HEK293 (cell line): Measurements from ENCODE around the gene ADD2.

ENCODE experiments used
- CTCF ChIA-PET: fragments of 350-600 bp; formaldehyde crosslinking; extraction: SDS; loops from one replicate; lab custom pipeline; 2021; ENCODE audit warnings: antibody characterized with exemption; lab: Yijun Ruan, JAX
- POLR2A ChIA-PET: fragments of 300-600 bp; formaldehyde crosslinking; extraction: SDS; loops from one replicate; lab custom pipeline; 2020; ENCODE audit warnings: antibody characterized with exemption, inconsistent platforms; lab: Yijun Ruan, JAX
- H3K27ac ChIP-seq: fragments of 200-500 bp; sonication (Bioruptor generic); 2 replicates; pipeline ENCODE4 v1.5.1; 2014; ENCODE audit warnings: low read depth, low read length, control low read depth, inconsistent platforms; ENCODE audit errors: extremely low read depth
- H3K36me3 ChIP-seq, 2 experiments: fragments of 200-500 bp in 1 of 2; sonication (Bioruptor generic) in 1 of 2; 1 replicate in 1 of 2; 2 replicates in 1 of 2; pipeline ENCODE4 v1.5.1; 2014 to 2017; ENCODE audit warnings: inconsistent platforms in 2 of 2, low read length in 2 of 2; ENCODE audit not compliant: control insufficient read depth in 2 of 2, insufficient read depth in 1 of 2
- H3K4me1 ChIP-seq: fragments of 200-500 bp; sonication (Bioruptor generic); 2 replicates; pipeline ENCODE4 v1.5.1; 2014; ENCODE audit warnings: mild to moderate bottlenecking, low read length, inconsistent platforms; ENCODE audit not compliant: control insufficient read depth, insufficient read depth
- H3K4me3 ChIP-seq: 2 replicates; pipeline ENCODE4 v1.5.1; 2011; ENCODE audit warnings: low read depth, mild to moderate bottlenecking, control low read depth, low read length, moderate library complexity
- H3K9me3 ChIP-seq: fragments of 200-500 bp; sonication (Bioruptor generic); 2 replicates; pipeline ENCODE4 v1.5.1; 2014; ENCODE audit warnings: low read depth, low read length, inconsistent platforms; ENCODE audit not compliant: control insufficient read depth, insufficient read depth
- BCL11B ChIP-seq: fragments of 450-650 bp; formaldehyde crosslinking; IDR thresholded peaks from 2 replicates; pipeline ENCODE4 v1.5.1; 2016; ENCODE audit warnings: low read depth, missing biosample characterization, missing genetic modification characterization
- FEZF1 ChIP-seq: fragments of 450-650 bp; formaldehyde crosslinking; IDR thresholded peaks from 2 replicates; pipeline ENCODE4 v1.5.1; 2016; ENCODE audit warnings: missing biosample characterization, missing genetic modification characterization
- GLIS1 ChIP-seq: fragments of 450-650 bp; formaldehyde crosslinking; IDR thresholded peaks from 2 replicates; pipeline ENCODE4 v1.5.1; 2016; ENCODE audit warnings: missing biosample characterization, missing genetic modification characterization
- KLF16 ChIP-seq: fragments of 450-650 bp; formaldehyde crosslinking; IDR thresholded peaks from 2 replicates; pipeline ENCODE4 v1.5.1; 2017; ENCODE audit warnings: missing biosample characterization, missing genetic modification characterization
- MZF1 ChIP-seq: fragments of 450-650 bp; formaldehyde crosslinking; IDR thresholded peaks from 2 replicates; pipeline ENCODE4 v1.5.1; 2017; ENCODE audit warnings: missing biosample characterization, missing genetic modification characterization, borderline replicate concordance
- PRDM4 ChIP-seq: fragments of 450-650 bp; formaldehyde crosslinking; IDR thresholded peaks from 2 replicates; pipeline ENCODE4 v1.5.1; 2017; ENCODE audit warnings: missing biosample characterization, missing genetic modification characterization
- ZBTB17 ChIP-seq: fragments of 450-650 bp; formaldehyde crosslinking; IDR thresholded peaks from 2 replicates; pipeline ENCODE4 v1.5.1; 2016; ENCODE audit warnings: missing biosample characterization, missing genetic modification characterization
- ZBTB49 ChIP-seq: fragments of 450-650 bp; formaldehyde crosslinking; IDR thresholded peaks from 2 replicates; pipeline ENCODE4 v1.5.1; 2016; ENCODE audit warnings: missing biosample characterization, missing genetic modification characterization, low read depth
- ZBTB7A ChIP-seq: fragments of 450-650 bp; formaldehyde crosslinking; IDR thresholded peaks from 2 replicates; pipeline ENCODE4 v1.5.1; 2016; ENCODE audit warnings: low read depth, missing biosample characterization, missing genetic modification characterization
- ZBTB8A ChIP-seq: fragments of 450-650 bp; formaldehyde crosslinking; IDR thresholded peaks from 2 replicates; pipeline ENCODE4 v1.5.1; 2016; ENCODE audit warnings: missing biosample characterization, missing genetic modification characterization
- ZEB2 ChIP-seq: fragments of 450-650 bp; formaldehyde crosslinking; IDR thresholded peaks from 2 replicates; pipeline ENCODE4 v1.5.1; 2016; ENCODE audit warnings: missing biosample characterization, missing genetic modification characterization
- ZNF10 ChIP-seq: fragments of 450-650 bp; formaldehyde crosslinking; IDR thresholded peaks from 2 replicates; pipeline ENCODE4 v1.5.1; 2017; ENCODE audit warnings: missing biosample characterization, missing genetic modification characterization
- ZNF184 ChIP-seq: fragments of 450-650 bp; IDR thresholded peaks from 2 replicates; pipeline ENCODE4 v1.5.1; 2018; ENCODE audit warnings: missing biosample characterization, mild to moderate bottlenecking, missing genetic modification characterization
- ZNF2 ChIP-seq: fragments of 450-650 bp; formaldehyde crosslinking; IDR thresholded peaks from 2 replicates; pipeline ENCODE4 v1.5.1; 2016; ENCODE audit warnings: missing biosample characterization, missing genetic modification characterization
- ZNF366 ChIP-seq: fragments of 450-650 bp; formaldehyde crosslinking; conservative IDR thresholded peaks from 2 replicates; pipeline ENCODE4 v1.5.1; 2016; ENCODE audit warnings: missing biosample characterization, missing genetic modification characterization
- ZNF37A ChIP-seq: fragments of 450-650 bp; IDR thresholded peaks from 2 replicates; pipeline ENCODE4 v1.5.1; 2018; ENCODE audit warnings: missing biosample characterization, missing genetic modification characterization
- ZNF501 ChIP-seq: fragments of 450-650 bp; formaldehyde crosslinking; IDR thresholded peaks from 2 replicates; pipeline ENCODE4 v1.5.1; 2016; ENCODE audit warnings: missing biosample characterization, missing genetic modification characterization
- ZNF529 ChIP-seq: fragments of 450-650 bp; formaldehyde crosslinking; IDR thresholded peaks from 2 replicates; pipeline ENCODE4 v1.5.1; 2017; ENCODE audit warnings: missing genetic modification characterization, missing biosample characterization; ENCODE audit not compliant: insufficient replicate concordance
- ZNF544 ChIP-seq: fragments of 450-650 bp; formaldehyde crosslinking; IDR thresholded peaks from 2 replicates; pipeline ENCODE4 v1.5.0; 2017; ENCODE audit warnings: missing biosample characterization, missing genetic modification characterization
- ZNF558 ChIP-seq: fragments of 450-650 bp; formaldehyde crosslinking; IDR thresholded peaks from 2 replicates; pipeline ENCODE4 v1.5.1; 2016; ENCODE audit warnings: missing biosample characterization, missing genetic modification characterization
- ZNF561 ChIP-seq: fragments of 450-650 bp; IDR thresholded peaks from 2 replicates; pipeline ENCODE4 v1.5.1; 2018; ENCODE audit warnings: missing biosample characterization, missing genetic modification characterization, borderline replicate concordance
- ZNF600 ChIP-seq: fragments of 450-650 bp; formaldehyde crosslinking; IDR thresholded peaks from 2 replicates; pipeline ENCODE4 v1.5.1; 2016; ENCODE audit warnings: missing biosample characterization, missing genetic modification characterization
- ZNF623 ChIP-seq: fragments of 450-650 bp; formaldehyde crosslinking; IDR thresholded peaks from 2 replicates; pipeline ENCODE4 v1.5.1; 2016; ENCODE audit warnings: missing biosample characterization, missing genetic modification characterization
- ZNF624 ChIP-seq: fragments of 450-650 bp; formaldehyde crosslinking; IDR thresholded peaks from 2 replicates; pipeline ENCODE4 v1.5.1; 2017; ENCODE audit warnings: missing biosample characterization, missing genetic modification characterization

Gene ADD2

GRCh38 chr2:70795164-70795995 is 27.4 kb upstream of the ADD2 start:
- no peak for TF ChIP-seq ZBTB7A (tag by site-specific recombination)
- no peak for TF ChIP-seq ZNF558
- no peak for TF ChIP-seq ZNF10 (tag by site-specific recombination)
- TF ChIP-seq ZNF184 = no peak
- no peak for TF ChIP-seq ZBTB8A (tag by site-specific recombination)
- no peak for TF ChIP-seq BCL11B
- TF ChIP-seq, all 188 proteins: peak for 0
- H3K27ac ChIP-seq = no peak overlapping the region
- ChIA-PET CTCF (interaction anchor here (0.9 to 1.5 kb wide), 3 partner anchors 27 to 153 kb away, joined by 3 to 4 read pairs (median 3); partner anchors contain the start of gene ADD2), POLR2A (no interaction called here)
- no peaks in the 10 kb centered on the region for H3K9me3 ChIP-seq
- no peaks in the 10 kb centered on the region for H3K4me1 ChIP-seq
- H3K36me3 ChIP-seq = no peaks in the 10 kb centered on the region
- H3K4me3 ChIP-seq = no peak overlapping the region

- Histone ChIP-seq H3K9me3 (no peaks in the 10 kb centered on the region), H3K4me3 (no peak overlapping the region), H3K36me3 (no peaks in the 10 kb centered on the region), H3K4me1 (no peaks in the 10 kb centered on the region), H3K27ac (no peak overlapping the region)
- ChIA-PET POLR2A (no interaction called here), CTCF (interaction anchor here (0.7 to 2.0 kb wide), 11 partner anchors 10 to 209 kb away, joined by 3 to 6 read pairs (median 3); no protein-coding TSS in a partner anchor)
- TF ChIP-seq PRDM4 (tag by site-specific recombination) (no peak), ZNF501 (tag by site-specific recombination) (no peak), ZNF544 (tag by site-specific recombination) (no peak), ZBTB49 (tag by site-specific recombination) (no peak), ZNF600 (tag by site-specific recombination) (no peak), ZNF529 (tag by site-specific recombination) (no peak), ZNF2 (tag by site-specific recombination) (no peak), GLIS1 (tag by site-specific recombination) (no peak), ZNF366 (tag by site-specific recombination) (no peak), ZBTB17 (no peak), ZNF37A (tag by site-specific recombination) (no peak), ZEB2 (tag by site-specific recombination) (no peak), ZNF623 (tag by site-specific recombination) (no peak), ZNF561 (tag by site-specific recombination) (no peak), ZNF624 (tag by site-specific recombination) (no peak), MZF1 (tag by site-specific recombination) (no peak), KLF16 (tag by site-specific recombination) (no peak), FEZF1 (no peak)
These were observed 25.4 kb upstream of the ADD2 start for GRCh38 chr2:70793450-70793849.
